ES-I3 (cell line): Measurements from ENCODE around the gene PRKAR1B.

Experiments used
- H3K36me3 ChIP-seq: 2 replicates; pipeline ENCODE4 v1.6.1; 2013; ENCODE audit warnings: mild to moderate bottlenecking, low read length, control low read depth, moderate library complexity; ENCODE audit not compliant: insufficient read depth
- H3K4me1 ChIP-seq: 2 replicates; pipeline ENCODE4 v1.6.1; 2013; ENCODE audit warnings: mild to moderate bottlenecking, control low read depth, low read length; ENCODE audit not compliant: insufficient read depth
- H3K9ac ChIP-seq: 2 replicates; pipeline ENCODE4 v1.6.1; 2013; ENCODE audit warnings: low read depth, mild to moderate bottlenecking, low read length, moderate library complexity
- H3K9me3 ChIP-seq: 2 replicates; pipeline ENCODE4 v1.6.1; 2013; ENCODE audit warnings: mild to moderate bottlenecking, low read length, moderate library complexity; ENCODE audit not compliant: control insufficient read depth, insufficient read depth

PRKAR1B gene

DNA sequence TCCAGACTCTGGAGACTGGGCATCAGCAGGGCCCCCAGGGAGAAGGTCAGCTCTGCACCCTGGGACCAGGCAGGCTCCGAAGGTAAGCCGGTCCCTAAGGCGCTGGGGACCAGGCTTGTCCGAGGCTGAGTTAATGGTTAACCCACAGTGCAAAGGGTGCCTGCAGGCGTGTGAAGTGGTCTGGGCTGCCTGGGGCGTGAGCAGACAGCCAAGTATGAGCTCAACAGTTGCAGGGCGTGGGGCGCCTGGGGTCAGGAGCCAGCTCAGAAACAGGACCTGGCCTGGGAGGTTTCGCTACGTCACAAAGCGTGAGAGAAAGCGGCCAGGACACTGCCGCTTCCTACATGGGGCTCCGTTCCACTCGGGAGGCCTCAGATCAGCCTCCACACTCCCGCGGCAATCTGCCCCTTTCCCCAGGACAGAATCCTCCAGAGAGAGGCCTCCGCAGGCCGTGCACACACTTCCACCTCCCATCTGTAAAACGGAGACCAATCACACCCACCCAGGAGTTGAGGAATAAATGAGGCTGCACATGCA, 223.4 kb downstream of the PRKAR1B start:
- Histone ChIP-seq H3K9ac (no peak overlapping the region), H3K4me1 (no peaks in the 10 kb centered on the region), H3K36me3 (peaks cover 20% of the 10 kb centered on the region), H3K9me3 (no peaks in the 10 kb centered on the region)

DNA sequence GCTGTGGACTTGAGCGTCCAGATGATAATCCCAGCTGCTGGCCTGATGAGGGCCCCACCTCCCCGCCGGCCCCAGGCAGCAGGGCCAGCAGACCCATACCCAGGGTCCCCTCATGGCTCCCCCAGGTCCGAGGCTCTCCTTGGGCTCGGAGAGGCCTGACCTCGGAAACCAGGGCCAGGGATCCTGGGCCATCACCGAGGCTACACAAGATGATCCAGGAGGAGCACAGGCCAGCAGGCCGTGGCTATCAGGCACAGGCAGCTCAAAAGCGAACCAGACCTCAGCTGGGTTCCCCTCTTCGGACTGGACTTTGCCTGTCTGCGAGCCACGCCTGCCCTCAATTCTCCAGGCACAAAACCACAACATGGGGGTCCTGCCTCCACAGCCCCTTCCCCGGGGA, 224.8 kb downstream of the PRKAR1B start:
- Histone ChIP-seq H3K9me3 (no peaks in the 10 kb centered on the region), H3K36me3 (peaks cover 14% of the 10 kb centered on the region), H3K9ac (no peak overlapping the region), H3K4me1 (no peaks in the 10 kb centered on the region)

DNA sequence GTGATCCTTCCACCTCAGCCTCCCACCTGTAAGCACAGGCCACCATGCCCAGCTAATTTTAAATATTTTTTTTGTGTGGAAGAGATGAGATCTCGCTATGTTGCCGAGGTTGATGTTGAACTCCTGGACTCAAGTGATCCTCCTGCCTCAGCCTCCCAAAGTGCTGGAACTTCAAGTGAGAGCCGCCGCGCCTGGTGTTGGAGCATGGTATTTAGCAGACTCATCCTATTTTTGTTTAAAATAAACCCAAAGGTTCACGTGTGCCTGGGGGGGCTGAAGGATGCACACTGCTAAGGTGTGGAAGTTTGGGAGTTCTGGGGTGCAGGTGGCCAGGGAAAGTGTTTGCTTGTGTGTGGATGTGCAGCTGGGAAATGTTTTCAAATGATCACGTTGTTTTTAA, 225.6 kb downstream of the PRKAR1B start:
- Histone ChIP-seq H3K9me3 (no peaks in the 10 kb centered on the region), H3K4me1 (no peaks in the 10 kb centered on the region), H3K9ac (no peak overlapping the region), H3K36me3 (peaks cover 15% of the 10 kb centered on the region)

DNA sequence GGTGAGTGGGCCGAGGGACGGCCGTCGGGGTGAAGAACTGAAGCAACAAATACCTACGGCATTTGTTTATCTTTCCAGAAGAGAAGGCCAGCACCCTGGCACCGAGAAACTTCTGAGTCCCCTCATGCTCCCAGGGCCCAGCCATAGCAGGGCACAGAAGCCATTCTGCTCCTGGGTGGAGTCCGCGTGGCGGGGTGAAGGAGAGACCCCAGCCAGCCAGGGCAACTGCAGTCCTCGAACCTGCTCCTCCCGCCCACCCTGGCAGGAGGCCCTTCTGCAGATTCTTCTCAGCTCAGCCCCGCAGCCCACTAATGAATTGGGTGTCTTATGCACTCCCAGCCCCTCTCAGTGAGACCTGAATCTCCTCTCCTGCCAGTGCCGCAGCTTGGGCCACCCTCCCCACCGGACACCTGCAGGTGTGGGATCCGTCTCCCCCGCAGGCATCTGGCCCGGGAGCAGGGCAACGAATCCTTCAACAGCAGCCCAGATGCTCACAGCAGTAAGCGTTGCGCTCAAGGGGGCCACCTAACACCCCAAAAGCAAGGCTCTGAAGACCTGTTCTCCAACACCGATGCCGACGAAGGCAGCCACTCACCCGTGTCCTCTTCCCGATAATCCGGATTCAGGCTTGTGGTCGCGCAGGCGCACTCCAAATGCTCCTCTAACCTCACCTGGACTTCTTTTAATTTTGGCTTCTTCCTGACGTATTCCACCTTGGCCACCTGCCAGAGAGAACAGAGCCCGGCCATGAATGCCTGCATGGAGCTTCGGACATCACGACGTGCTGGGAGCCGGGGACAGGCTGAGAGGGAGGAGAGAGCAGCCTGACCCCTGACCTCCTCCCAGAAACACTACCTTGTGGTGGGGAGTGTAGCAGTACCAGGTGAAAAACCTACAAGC, 226.3 kb downstream of the PRKAR1B start:
- no peaks in the 10 kb centered on the region for H3K4me1 ChIP-seq
- no peaks in the 10 kb centered on the region for H3K9me3 ChIP-seq
- no peak overlapping the region for H3K9ac ChIP-seq
- peaks cover 15% of the 10 kb centered on the region for H3K36me3 ChIP-seq

DNA sequence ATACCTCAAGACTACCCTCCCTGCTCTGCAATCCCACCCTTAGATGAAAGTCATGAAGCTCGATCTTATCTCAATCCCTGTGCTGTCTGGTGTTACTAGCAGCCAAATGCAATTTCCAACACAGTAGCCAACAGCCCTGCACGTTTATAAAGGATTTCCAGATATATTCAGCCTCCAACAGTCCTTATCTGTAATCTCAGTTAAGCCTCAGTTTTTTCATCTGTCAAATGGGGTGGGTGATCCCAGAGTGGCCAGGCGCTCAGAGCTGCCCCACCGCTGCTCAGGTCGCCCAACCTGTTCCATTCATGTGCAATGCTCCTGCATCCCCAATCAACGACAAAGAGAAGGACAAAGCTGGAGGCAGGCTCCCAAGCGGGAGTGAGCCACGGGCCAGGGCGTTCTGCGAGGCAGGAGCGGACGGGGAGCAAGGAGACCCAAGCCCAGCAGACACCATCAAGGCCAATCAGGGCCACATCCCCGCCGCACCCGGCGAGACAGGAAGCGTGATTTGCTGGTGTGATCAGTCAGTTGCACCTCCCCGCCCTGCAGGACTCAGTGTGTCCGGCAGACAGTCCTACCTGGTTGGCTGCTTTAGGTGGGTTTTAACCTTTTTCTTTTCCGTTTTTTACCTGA, 227.1 kb downstream of the PRKAR1B start:
- no peaks in the 10 kb centered on the region for H3K9me3 ChIP-seq
- peaks cover 12% of the 10 kb centered on the region for H3K36me3 ChIP-seq
- H3K4me1 ChIP-seq = no peaks in the 10 kb centered on the region
- no peak overlapping the region for H3K9ac ChIP-seq
